H1 (cell line): ENCODE data around the gene PPARGC1A. TPM values are rescaled to one million over a fixed set of nuclear protein-coding genes. Genes with fewer than 3 reads are reported as not detected.

Source experiments
- CTCF ChIA-PET: fragments of 300-600 bp; sonication (Branson Sonifier 250); formaldehyde crosslinking; loops from one replicate; lab custom pipeline; 2021; ENCODE audit not compliant: partially characterized antibody; lab: Charles Lee
- POLR2A ChIA-PET: fragments of 300-600 bp; sonication (Branson Sonifier 250); formaldehyde crosslinking; loops from one replicate; lab custom pipeline; 2021; ENCODE audit warnings: inconsistent platforms; ENCODE audit not compliant: partially characterized antibody; lab: Charles Lee
- DNase-seq, 2 experiments: peaks; one replicate each; pipeline versions ENCODE4 v3.0.0 to v3.0.0-alpha.2; 2010 to 2022; ENCODE audit warnings: low spot score in 2 of 2, low read depth in 1 of 2, mixed read lengths in 1 of 2
- FAIRE-seq: peaks from 2 replicates; lab custom pipeline; 2011; peaks lifted over from hg19 to GRCh38; lab: Jason Lieb, UNC
- H2AFZ ChIP-seq: 2 replicates; pipeline ENCODE4 v1.8.1; 2012; ENCODE audit warnings: low read length, inconsistent platforms
- H2AK5ac ChIP-seq: 2 replicates; pipeline ENCODE4 v1.6.1; 2013; ENCODE audit warnings: low read depth, low read length
- H2BK120ac ChIP-seq: replicated peaks from 2 replicates; pipeline ENCODE3; 2013; ENCODE audit warnings: low read depth, low read length, inconsistent platforms
- H2BK12ac ChIP-seq: 2 replicates; pipeline ENCODE4 v1.6.1; 2013; ENCODE audit warnings: low read depth, low read length
- H2BK15ac ChIP-seq: 2 replicates; pipeline ENCODE4 v1.6.1; 2013; ENCODE audit warnings: low read length
- H2BK20ac ChIP-seq: 2 replicates; pipeline ENCODE4 v1.6.1; 2013; ENCODE audit warnings: low read length
- H2BK5ac ChIP-seq: 2 replicates; pipeline ENCODE4 v1.6.1; 2013; ENCODE audit warnings: low read depth, low read length
- H3K14ac ChIP-seq: 2 replicates; pipeline ENCODE4 v1.6.1; 2013; ENCODE audit warnings: inconsistent platforms; ENCODE audit not compliant: insufficient read length
- H3K18ac ChIP-seq: 2 replicates; pipeline ENCODE4 v1.6.1; 2013; ENCODE audit warnings: low read length; ENCODE audit errors: extremely low read depth
- H3K23ac ChIP-seq: 2 replicates; pipeline ENCODE4 v1.6.1; 2013; ENCODE audit warnings: inconsistent platforms; ENCODE audit not compliant: insufficient read length
- H3K23me2 ChIP-seq: 2 replicates; pipeline ENCODE4 v1.6.1; 2013; ENCODE audit warnings: low read depth, low read length
- H3K27ac ChIP-seq: 2 replicates; pipeline ENCODE4 v1.6.1; 2011; ENCODE audit warnings: low read depth, low read length, inconsistent platforms
- H3K27me3 ChIP-seq, 4 experiments: replicated peaks in 1 of 4; 1 replicate in 1 of 4; 2 replicates in 3 of 4; pipeline versions ENCODE4 v1.6.1 to v1.8.1; 2011 to 2013; ENCODE audit warnings: low read length in 3 of 4, mild to moderate bottlenecking in 3 of 4, inconsistent platforms in 2 of 4, mixed read lengths in 2 of 4, moderate library complexity in 1 of 4; ENCODE audit not compliant: control insufficient read depth in 3 of 4, insufficient read depth in 3 of 4; ENCODE audit errors: extremely low read depth in 1 of 4
- H3K36me3 ChIP-seq, 4 experiments: 2 replicates each; pipeline versions ENCODE4 v1.6.1 to v1.8.1; 2011 to 2013; ENCODE audit warnings: mild to moderate bottlenecking in 4 of 4, low read length in 3 of 4, moderate library complexity in 2 of 4, control low read depth in 1 of 4, inconsistent platforms in 1 of 4; ENCODE audit not compliant: insufficient read depth in 4 of 4, control insufficient read depth in 2 of 4
- H3K4ac ChIP-seq: replicated peaks from 2 replicates; pipeline ENCODE3; 2013; ENCODE audit warnings: low read length, low read depth, mixed read lengths, inconsistent platforms; ENCODE audit not compliant: insufficient read length
- H3K4me1 ChIP-seq, 4 experiments: replicated peaks in 1 of 4; 1 replicate in 1 of 4; 2 replicates in 3 of 4; pipeline versions ENCODE4 v1.6.1 to v1.8.1; 2011 to 2013; ENCODE audit warnings: low read length in 3 of 4, inconsistent platforms in 2 of 4, mixed read lengths in 1 of 4; ENCODE audit not compliant: insufficient read depth in 4 of 4, control insufficient read depth in 3 of 4
- H3K4me2 ChIP-seq, 2 experiments: 2 replicates each; pipeline versions ENCODE4 v1.6.1 to v1.8.1; 2011 to 2013; ENCODE audit warnings: low read depth in 2 of 2, low read length in 2 of 2, control low read depth in 1 of 2, inconsistent platforms in 1 of 2, mild to moderate bottlenecking in 1 of 2; ENCODE audit not compliant: insufficient read depth in 1 of 2
- H3K4me3 ChIP-seq, 4 experiments: fragments of 200-600, 300-600 bp in 1 of 4; sonication (generic), shearing (Covaris generic), sonication (Bioruptor Twin) in 1 of 4; 2 replicates each; pipeline versions ENCODE4 v1.5.1 to v1.8.1; 2011 to 2016; ENCODE audit warnings: low read length in 4 of 4, low read depth in 3 of 4, control low read depth in 2 of 4, inconsistent platforms in 2 of 4, mild to moderate bottlenecking in 2 of 4, mixed read lengths in 1 of 4, moderate library complexity in 1 of 4; ENCODE audit not compliant: insufficient read depth in 2 of 4; ENCODE audit errors: extremely low read depth in 1 of 4
- H3K56ac ChIP-seq: replicated peaks from 2 replicates; pipeline ENCODE3; 2013; ENCODE audit warnings: low read depth, mild to moderate bottlenecking, mixed read lengths, low read length, inconsistent platforms; ENCODE audit not compliant: insufficient read length
- H3K79me1 ChIP-seq: 2 replicates; pipeline ENCODE4 v1.6.1; 2013; ENCODE audit warnings: low read depth, low read length, control low read depth
- H3K79me2 ChIP-seq, 2 experiments: 2 replicates each; pipeline versions ENCODE4 v1.6.1 to v1.8.1; 2012 to 2013; ENCODE audit warnings: low read length in 2 of 2, mild to moderate bottlenecking in 2 of 2, inconsistent platforms in 1 of 2; ENCODE audit not compliant: insufficient read depth in 2 of 2, control insufficient read depth in 1 of 2
- H3K9ac ChIP-seq, 4 experiments: replicated peaks in 1 of 4; 1 replicate in 1 of 4; 2 replicates in 3 of 4; pipeline versions ENCODE4 v1.6.1 to v1.8.1; 2011 to 2013; ENCODE audit warnings: low read depth in 3 of 4, low read length in 3 of 4, control low read depth in 2 of 4, mild to moderate bottlenecking in 2 of 4, moderate library complexity in 2 of 4, inconsistent platforms in 1 of 4; ENCODE audit errors: extremely low read depth in 1 of 4
- H3K9me3 ChIP-seq, 2 experiments: 2 replicates each; pipeline versions ENCODE4 v1.6.1 to v1.8.1; 2012 to 2013; ENCODE audit warnings: mild to moderate bottlenecking in 2 of 2, moderate library complexity in 2 of 2, control low read depth in 1 of 2, inconsistent platforms in 1 of 2, low read depth in 1 of 2, low read length in 1 of 2, mixed read lengths in 1 of 2; ENCODE audit not compliant: insufficient read depth in 2 of 2
- H4K20me1 ChIP-seq, 2 experiments: replicated peaks in 1 of 2; 2 replicates each; pipeline versions ENCODE3 to v1.8.1; 2011 to 2013; ENCODE audit warnings: inconsistent platforms in 2 of 2, low read length in 2 of 2, mild to moderate bottlenecking in 1 of 2; ENCODE audit not compliant: insufficient read depth in 2 of 2, control insufficient read depth in 1 of 2
- H4K5ac ChIP-seq: 2 replicates; pipeline ENCODE4 v1.6.1; 2013; ENCODE audit warnings: low read length, low read depth, mixed read lengths, inconsistent platforms; ENCODE audit not compliant: insufficient read length
- H4K8ac ChIP-seq: 2 replicates; pipeline ENCODE4 v1.8.0; 2013; ENCODE audit warnings: mild to moderate bottlenecking, moderate library complexity, low read length, inconsistent platforms; ENCODE audit not compliant: insufficient read depth; ENCODE audit errors: extremely low read depth
- H4K91ac ChIP-seq: replicated peaks from 2 replicates; pipeline ENCODE3; 2013; ENCODE audit warnings: low read length, mixed read lengths, inconsistent platforms; ENCODE audit not compliant: insufficient read length
- BACH1 ChIP-seq: IDR thresholded peaks from 2 replicates; pipeline ENCODE4 v1.6.1; 2012; ENCODE audit warnings: low read length, improper control_type of control experiment
- CHD1 ChIP-seq: IDR thresholded peaks from 2 replicates; pipeline ENCODE4 v1.6.1; 2012; ENCODE audit warnings: low read depth, low read length, improper control_type of control experiment
- CHD2 ChIP-seq: IDR thresholded peaks from 2 replicates; pipeline ENCODE4 v1.6.1; 2012; ENCODE audit warnings: low read length, improper control_type of control experiment
- CTBP2 ChIP-seq: IDR thresholded peaks from 2 replicates; pipeline ENCODE4 v1.7.0; 2011; ENCODE audit warnings: borderline replicate concordance, mild to moderate bottlenecking, moderate library complexity, mixed read lengths, low read length; ENCODE audit not compliant: insufficient read depth, insufficient read length
- EGR1 ChIP-seq: IDR thresholded peaks from 2 replicates; pipeline ENCODE4 v1.6.1; 2011; ENCODE audit warnings: low read depth, low read length, borderline replicate concordance
- FOSL1 ChIP-seq: IDR thresholded peaks from 2 replicates; pipeline ENCODE4 v1.6.1; 2011; ENCODE audit warnings: mild to moderate bottlenecking, low read depth, low read length, moderate library complexity; ENCODE audit not compliant: insufficient read depth
- HDAC6 ChIP-seq: IDR thresholded peaks from one replicate; pipeline ENCODE4 v1.7.1; 2012; ENCODE audit warnings: low read depth, mild to moderate bottlenecking, inconsistent platforms, low read length, moderate library complexity
- MAFK ChIP-seq: IDR thresholded peaks from 2 replicates; pipeline ENCODE4 v1.6.1; 2012; ENCODE audit warnings: low read depth, mild to moderate bottlenecking, improper control_type of control experiment, low read length
- SP4 ChIP-seq: IDR thresholded peaks from 2 replicates; pipeline ENCODE4 v1.6.1; 2012; ENCODE audit warnings: low read length, inconsistent platforms
- SRF ChIP-seq: IDR thresholded peaks from 2 replicates; pipeline ENCODE4 v1.6.1; 2011; ENCODE audit warnings: mild to moderate bottlenecking, low read depth, low read length, moderate library complexity
- TAF1 ChIP-seq: IDR thresholded peaks from 2 replicates; pipeline ENCODE4 v1.6.1; 2011; ENCODE audit warnings: mild to moderate bottlenecking, low read depth, low read length
- TAF7 ChIP-seq: optimal IDR thresholded peaks from 2 replicates; pipeline ENCODE3; 2011; ENCODE audit warnings: low read depth, mild to moderate bottlenecking, inconsistent platforms, low read length, moderate library complexity, borderline replicate concordance
- TCF12 ChIP-seq: IDR thresholded peaks from 2 replicates; pipeline ENCODE4 v1.6.1; 2011; ENCODE audit warnings: low read depth, mild to moderate bottlenecking, low read length
- WGBS, 2 experiments: shearing (Covaris generic) in 1 of 2; methylation state at CpG; one replicate each; pipeline versions ENCODE4 v1.1.6 to v1.1.7; 2013 to 2015; ENCODE audit warnings: low lambda C conversion rate in 2 of 2, mixed read lengths in 2 of 2, inconsistent platforms in 1 of 2, low coverage in 1 of 2, missing lambda C conversion rate in 1 of 2; ENCODE audit not compliant: insufficient replicate concordance in 2 of 2, insufficient coverage in 1 of 2, insufficient read length in 1 of 2; ENCODE audit errors: extremely low coverage in 1 of 2, missing lambda C conversion rate in 1 of 2; 5-methylcytosine and 5-hydroxymethylcytosine counted together
- polyA plus RNA-seq, 7 experiments: library from polyadenylated mRNA; depleted of rRNA in 3 of 7; stranded (reverse) in 5 of 7; unstranded in 2 of 7; fragments of >200 nt in 5 of 7; fragments of 200-250 nt in 2 of 7; gene quantifications; 1 replicate in 5 of 7; 2 replicates in 1 of 7; 4 replicates in 1 of 7; pipeline versions ENCODE4 v1.2.1 to v1.2.3, GENCODE V29; 2011 to 2013; ENCODE audit warnings: missing spikeins in 2 of 7, mixed read lengths in 2 of 7
- total RNA-seq: library from RNA; stranded (reverse); fragmentation: NEBNext Ultra II Directional; extraction: Animal tissue kit (Norgen Biotek cat#: 25700); gene quantifications from 2 replicates; pipeline ENCODE4 v1.2.1, GENCODE V29; 2021
- TF ChIP-seq, protein P1 (sequence below): IDR thresholded peaks from 2 replicates; pipeline ENCODE4 v1.6.1; 2012; ENCODE audit warnings: low read length, inconsistent platforms

PPARGC1A gene
- total and polyA plus RNA-seq, 2 of the 8 experiments (the other 6 are each of a cell fraction or from before 2014, with no cell fraction given): 0.54 to 1.4 TPM

DNA sequence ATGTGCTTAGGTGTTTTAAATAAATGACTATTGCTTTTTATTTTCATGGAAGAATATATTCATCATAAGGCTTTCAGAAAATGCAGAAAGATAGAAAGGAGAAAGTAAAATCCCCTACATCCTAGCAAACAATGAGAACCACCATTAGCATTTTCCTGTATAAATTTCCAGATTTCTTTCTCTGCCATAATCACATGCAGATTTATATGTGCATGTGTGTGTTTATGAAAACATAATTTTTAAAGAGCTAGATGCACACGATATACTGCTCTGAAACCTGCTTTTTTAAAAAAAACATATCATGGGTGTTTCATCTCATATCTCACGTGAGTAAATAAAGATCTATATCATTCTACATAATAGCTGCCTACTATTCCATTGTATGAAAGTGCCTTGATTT lies 26.4 kb upstream of the PPARGC1A start:
- DNase-seq (no peak), FAIRE-seq (no peak)
- H4K5ac ChIP-seq: no peak overlapping the region
- TF ChIP-seq EGR1 (no peak), HDAC6 (no peak), MAFK (no peak), SRF (no peak), CHD2 (no peak), CHD1 (no peak), FOSL1 (no peak), SP4 (no peak), TCF12 (no peak), BACH1 (no peak), TAF7 (no peak), TAF1 (no peak), CTBP2 (no peak)
- TF ChIP-seq, protein P1, sequence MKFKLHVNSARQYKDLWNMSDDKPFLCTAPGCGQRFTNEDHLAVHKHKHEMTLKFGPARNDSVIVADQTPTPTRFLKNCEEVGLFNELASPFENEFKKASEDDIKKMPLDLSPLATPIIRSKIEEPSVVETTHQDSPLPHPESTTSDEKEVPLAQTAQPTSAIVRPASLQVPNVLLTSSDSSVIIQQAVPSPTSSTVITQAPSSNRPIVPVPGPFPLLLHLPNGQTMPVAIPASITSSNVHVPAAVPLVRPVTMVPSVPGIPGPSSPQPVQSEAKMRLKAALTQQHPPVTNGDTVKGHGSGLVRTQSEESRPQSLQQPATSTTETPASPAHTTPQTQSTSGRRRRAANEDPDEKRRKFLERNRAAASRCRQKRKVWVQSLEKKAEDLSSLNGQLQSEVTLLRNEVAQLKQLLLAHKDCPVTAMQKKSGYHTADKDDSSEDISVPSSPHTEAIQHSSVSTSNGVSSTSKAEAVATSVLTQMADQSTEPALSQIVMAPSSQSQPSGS: no peak
- H3K4me3 ChIP-seq: no peak overlapping the region
- H3K27me3 ChIP-seq: no peaks in the 10 kb centered on the region
- H2AFZ ChIP-seq: no peak overlapping the region
- 90% methylated on average over 2 of the region's 2 CpGs; no CpG with 5 or more reads in 1 of the 2 experiments for WGBS, 2 experiments
- no peaks in the 10 kb centered on the region for H3K36me3 ChIP-seq
- H3K18ac ChIP-seq: no peak overlapping the region
- no peaks in the 10 kb centered on the region for H3K79me1 ChIP-seq
- H4K20me1 ChIP-seq: no peaks in the 10 kb centered on the region
- no peaks in the 10 kb centered on the region for H3K23me2 ChIP-seq
- no peaks in the 10 kb centered on the region for H3K79me2 ChIP-seq
- H3K4ac ChIP-seq: no peak overlapping the region
- no peak overlapping the region for H3K56ac ChIP-seq
- no peak overlapping the region for H2BK20ac ChIP-seq
- no peaks in the 10 kb centered on the region for H3K9me3 ChIP-seq
- H3K9ac ChIP-seq: no peak overlapping the region
- H4K91ac ChIP-seq: no peak overlapping the region
- no peak overlapping the region for H3K27ac ChIP-seq
- no peak overlapping the region for H2AK5ac ChIP-seq
- ChIA-PET POLR2A (no interaction called here), CTCF (interaction anchor here (0.6 to 1.1 kb wide), 2 partner anchors 13 to 197 kb away, joined by 3 read pairs; no protein-coding TSS in a partner anchor)
- H2BK12ac ChIP-seq: no peak overlapping the region
- H3K14ac ChIP-seq: no peak overlapping the region
- no peak overlapping the region for H2BK5ac ChIP-seq
- H4K8ac ChIP-seq: no peak overlapping the region
- no peak overlapping the region for H3K23ac ChIP-seq
- no peak overlapping the region for H2BK15ac ChIP-seq
- no peak overlapping the region for H3K4me2 ChIP-seq
- peaks cover 0 to 2% (median 0%) of the 10 kb centered on the region in 4 experiments; a peak in 2 of 7 replicates for H3K4me1 ChIP-seq
- H2BK120ac ChIP-seq: no peak overlapping the region
